ENCODE data around the gene POLR3A.

Gene POLR3A

DNA sequence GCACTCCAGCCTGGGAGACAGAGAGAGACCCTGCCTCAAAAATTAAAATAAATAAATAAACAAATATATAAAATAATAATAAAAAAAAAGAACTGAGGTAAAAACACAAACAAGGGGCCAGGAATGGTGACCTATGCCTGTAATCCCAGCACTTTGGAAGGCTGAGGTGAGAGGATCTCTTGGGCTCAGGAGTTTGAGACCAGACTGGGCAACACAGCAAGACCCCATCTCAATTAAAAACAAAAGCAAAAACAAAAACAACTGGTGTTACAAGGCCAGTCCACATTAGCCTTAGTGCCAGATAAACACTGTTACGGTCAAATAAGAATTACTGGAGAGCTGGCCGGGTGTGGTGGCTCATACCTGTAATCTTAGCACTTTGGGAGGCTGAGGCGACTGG is 5.6 kb downstream of the POLR3A start:
- H3K4me1 ChIP-seq (ENCODE audit: control extremely low read depth in 1 of 4, control insufficient read depth in 4 of 4, insufficient read depth in 4 of 4, low read length in 3 of 4) = peaks cover 0 to 8% (median under 1%) of the 10 kb centered on the region in 4 experiments
- no peak for DNase-seq
- H3K4me3 ChIP-seq (ENCODE audit: control insufficient read depth in 1 of 7, extremely low read depth in 1 of 7, insufficient read depth in 4 of 7, low read depth in 2 of 7, low read length in 6 of 7) = no peak overlapping the region
- H3K36me3 ChIP-seq (ENCODE audit: control insufficient read depth in 4 of 4, insufficient read depth in 4 of 4, low read length in 3 of 4) = peaks cover 21 to 67% (median 52%) of the 10 kb centered on the region in 4 experiments
- POLR2A ChIA-PET = no interaction called here
- H3K9me3 ChIP-seq (ENCODE audit: control extremely low read depth in 1 of 5, control insufficient read depth in 4 of 5, insufficient read depth in 2 of 5, low read depth in 1 of 5, low read length in 4 of 5) = no peaks in the 10 kb centered on the region
- no peaks in the 10 kb centered on the region for H3K27me3 ChIP-seq (replicated peaks in 2 of 5; ENCODE audit: control insufficient read depth in 4 of 5, insufficient read depth in 5 of 5, low read length in 4 of 5)
- no peak overlapping the region for H3K27ac ChIP-seq (ENCODE audit: insufficient read depth in 1 of 2, low read depth in 1 of 2, low read length in 2 of 2, poor library complexity in 1 of 2, severe bottlenecking in 2 of 2)
- WGBS (ENCODE audit: insufficient coverage) = 93% methylated on average over 3 of the region's 3 CpGs
- CTCF ChIA-PET = no interaction called here

DNA sequence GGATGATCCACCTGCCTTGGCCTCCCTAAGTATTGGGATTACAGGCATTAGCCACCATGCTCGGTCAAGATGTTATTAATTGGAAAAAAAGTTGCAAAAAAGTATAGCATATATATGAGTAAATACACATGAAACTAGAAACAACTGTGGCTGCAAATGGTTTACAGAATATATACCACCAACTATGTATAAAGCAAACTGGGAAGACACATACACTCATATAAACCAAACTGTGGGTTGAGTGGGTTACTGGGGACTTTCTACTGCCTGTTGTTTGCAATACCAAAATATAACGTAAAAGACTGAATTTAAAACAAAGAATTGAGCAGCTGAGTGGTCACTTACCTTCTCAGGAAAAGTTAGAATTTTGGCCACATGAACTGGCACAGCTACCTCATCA is 8.1 kb downstream of the POLR3A start:
- peaks cover 24 to 89% (median 63%) of the 10 kb centered on the region in 4 experiments for H3K36me3 ChIP-seq (ENCODE audit: control insufficient read depth in 4 of 4, insufficient read depth in 4 of 4, low read length in 3 of 4)
- no peaks in the 10 kb centered on the region for H3K4me1 ChIP-seq (ENCODE audit: control extremely low read depth in 1 of 4, control insufficient read depth in 4 of 4, insufficient read depth in 4 of 4, low read length in 3 of 4)
- 100% methylated on average over 1 of the region's 2 CpGs for WGBS (ENCODE audit: insufficient coverage)
- no peak for DNase-seq
- H3K27me3 ChIP-seq (replicated peaks in 2 of 5; ENCODE audit: control insufficient read depth in 4 of 5, insufficient read depth in 5 of 5, low read length in 4 of 5) = no peaks in the 10 kb centered on the region
- no peaks in the 10 kb centered on the region for H3K9me3 ChIP-seq (ENCODE audit: control extremely low read depth in 1 of 5, control insufficient read depth in 4 of 5, insufficient read depth in 2 of 5, low read depth in 1 of 5, low read length in 4 of 5)
- H3K4me3 ChIP-seq (ENCODE audit: control insufficient read depth in 1 of 7, extremely low read depth in 1 of 7, insufficient read depth in 4 of 7, low read depth in 2 of 7, low read length in 6 of 7) = no peak overlapping the region
- H3K27ac ChIP-seq (ENCODE audit: insufficient read depth in 1 of 2, low read depth in 1 of 2, low read length in 2 of 2, poor library complexity in 1 of 2, severe bottlenecking in 2 of 2) = no peak overlapping the region
- POLR2A ChIA-PET = no interaction called here
- CTCF ChIA-PET = interaction anchor here (1.4 kb wide), 1 partner anchor 174 kb away, joined by 4 read pairs; no protein-coding TSS in a partner anchor

DNA sequence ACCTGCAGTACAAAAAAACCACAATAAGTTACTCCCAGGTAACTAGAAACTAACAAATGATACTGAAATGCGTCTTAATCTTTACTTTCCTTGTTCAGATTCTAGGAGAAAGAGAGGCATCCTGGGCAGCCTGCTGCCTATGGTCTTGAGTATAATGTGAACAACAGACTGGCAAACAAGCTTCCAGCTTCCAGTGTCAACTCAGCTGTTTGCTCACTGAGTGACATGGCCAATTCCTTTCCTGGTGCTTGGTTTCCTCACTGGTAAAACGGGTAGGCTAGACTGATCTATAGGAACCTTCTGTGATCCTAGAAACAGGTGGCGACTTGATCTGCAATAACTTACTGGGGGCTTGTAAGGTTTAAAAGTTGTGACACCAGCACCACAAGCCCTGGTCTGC is 10.1 kb downstream of the POLR3A start:
- no peaks in the 10 kb centered on the region for H3K27me3 ChIP-seq (replicated peaks in 2 of 5; ENCODE audit: control insufficient read depth in 4 of 5, insufficient read depth in 5 of 5, low read length in 4 of 5)
- no peak overlapping the region for H3K27ac ChIP-seq (ENCODE audit: insufficient read depth in 1 of 2, low read depth in 1 of 2, low read length in 2 of 2, poor library complexity in 1 of 2, severe bottlenecking in 2 of 2)
- WGBS (ENCODE audit: insufficient coverage) = 98% methylated on average over 3 of the region's 3 CpGs
- DNase-seq = no peak
- ChIA-PET POLR2A (no interaction called here), CTCF (no interaction called here)
- no peak overlapping the region for H3K4me3 ChIP-seq (ENCODE audit: control insufficient read depth in 1 of 7, extremely low read depth in 1 of 7, insufficient read depth in 4 of 7, low read depth in 2 of 7, low read length in 6 of 7)
- H3K9me3 ChIP-seq (ENCODE audit: control extremely low read depth in 1 of 5, control insufficient read depth in 4 of 5, insufficient read depth in 2 of 5, low read depth in 1 of 5, low read length in 4 of 5) = no peaks in the 10 kb centered on the region
- H3K36me3 ChIP-seq (ENCODE audit: control insufficient read depth in 4 of 4, insufficient read depth in 4 of 4, low read length in 3 of 4) = peaks cover 18 to 86% (median 58%) of the 10 kb centered on the region in 4 experiments
- H3K4me1 ChIP-seq (ENCODE audit: control extremely low read depth in 1 of 4, control insufficient read depth in 4 of 4, insufficient read depth in 4 of 4, low read length in 3 of 4) = no peaks in the 10 kb centered on the region

GRCh38 chr10:78017856-78018255 is 11.5 kb downstream of the POLR3A start:
- Histone ChIP-seq H3K4me3 (ENCODE audit: control insufficient read depth in 1 of 7, extremely low read depth in 1 of 7, insufficient read depth in 4 of 7, low read depth in 2 of 7, low read length in 6 of 7) (no peak overlapping the region), H3K4me1 (ENCODE audit: control extremely low read depth in 1 of 4, control insufficient read depth in 4 of 4, insufficient read depth in 4 of 4, low read length in 3 of 4) (no peaks in the 10 kb centered on the region), H3K27ac (ENCODE audit: insufficient read depth in 1 of 2, low read depth in 1 of 2, low read length in 2 of 2, poor library complexity in 1 of 2, severe bottlenecking in 2 of 2) (no peak overlapping the region), H3K27me3 (replicated peaks in 2 of 5; ENCODE audit: control insufficient read depth in 4 of 5, insufficient read depth in 5 of 5, low read length in 4 of 5) (no peaks in the 10 kb centered on the region), H3K9me3 (ENCODE audit: control extremely low read depth in 1 of 5, control insufficient read depth in 4 of 5, insufficient read depth in 2 of 5, low read depth in 1 of 5, low read length in 4 of 5) (no peaks in the 10 kb centered on the region), H3K36me3 (ENCODE audit: control insufficient read depth in 4 of 4, insufficient read depth in 4 of 4, low read length in 3 of 4) (peaks cover 24 to 84% (median 61%) of the 10 kb centered on the region in 4 experiments)
- POLR2A ChIA-PET = no interaction called here
- DNase-seq = no peak
- CTCF ChIA-PET = interaction anchor here (1.3 kb wide), 1 partner anchor 13 kb away, joined by 3 read pairs; no protein-coding TSS in a partner anchor
- WGBS (ENCODE audit: insufficient coverage) = 100% methylated on average over 3 of the region's 5 CpGs

- H3K36me3 ChIP-seq (ENCODE audit: control insufficient read depth in 4 of 4, insufficient read depth in 4 of 4, low read length in 3 of 4) = peaks cover 19 to 86% (median 63%) of the 10 kb centered on the region in 4 experiments
- WGBS (ENCODE audit: insufficient coverage) = 100% methylated on average over 1 of the region's 5 CpGs
- POLR2A ChIA-PET = interaction anchor here (0.6 kb wide), 1 partner anchor 17 kb away, joined by 3 read pairs; no protein-coding TSS in a partner anchor
Measured at GRCh38 chr10:78015546-78015945, 13.8 kb downstream of the POLR3A start.

GRCh38 chr10:78013564-78013963 is 15.8 kb downstream of the POLR3A start:
- DNase-seq = no peak
- no peaks in the 10 kb centered on the region for H3K27me3 ChIP-seq (replicated peaks in 2 of 5; ENCODE audit: control insufficient read depth in 4 of 5, insufficient read depth in 5 of 5, low read length in 4 of 5)
- H3K4me3 ChIP-seq (ENCODE audit: control insufficient read depth in 1 of 7, extremely low read depth in 1 of 7, insufficient read depth in 4 of 7, low read depth in 2 of 7, low read length in 6 of 7) = no peak overlapping the region
- WGBS (ENCODE audit: insufficient coverage) = 100% methylated on average over 1 of the region's 1 CpG
- ChIA-PET CTCF (no interaction called here), POLR2A (no interaction called here)
- H3K27ac ChIP-seq (ENCODE audit: insufficient read depth in 1 of 2, low read depth in 1 of 2, low read length in 2 of 2, poor library complexity in 1 of 2, severe bottlenecking in 2 of 2) = no peak overlapping the region
- no peaks in the 10 kb centered on the region for H3K4me1 ChIP-seq (ENCODE audit: control extremely low read depth in 1 of 4, control insufficient read depth in 4 of 4, insufficient read depth in 4 of 4, low read length in 3 of 4)
- H3K9me3 ChIP-seq (ENCODE audit: control extremely low read depth in 1 of 5, control insufficient read depth in 4 of 5, insufficient read depth in 2 of 5, low read depth in 1 of 5, low read length in 4 of 5) = no peaks in the 10 kb centered on the region
- H3K36me3 ChIP-seq (ENCODE audit: control insufficient read depth in 4 of 4, insufficient read depth in 4 of 4, low read length in 3 of 4) = peaks cover 21 to 90% (median 63%) of the 10 kb centered on the region in 4 experiments

More at GRCh38 chr10:78015546-78015945, 13.8 kb downstream of the POLR3A start:
- Histone ChIP-seq H3K4me3 (ENCODE audit: control insufficient read depth in 1 of 7, extremely low read depth in 1 of 7, insufficient read depth in 4 of 7, low read depth in 2 of 7, low read length in 6 of 7) (no peak overlapping the region), H3K27me3 (replicated peaks in 2 of 5; ENCODE audit: control insufficient read depth in 4 of 5, insufficient read depth in 5 of 5, low read length in 4 of 5) (no peaks in the 10 kb centered on the region), H3K27ac (ENCODE audit: insufficient read depth in 1 of 2, low read depth in 1 of 2, low read length in 2 of 2, poor library complexity in 1 of 2, severe bottlenecking in 2 of 2) (no peak overlapping the region), H3K9me3 (ENCODE audit: control extremely low read depth in 1 of 5, control insufficient read depth in 4 of 5, insufficient read depth in 2 of 5, low read depth in 1 of 5, low read length in 4 of 5) (no peaks in the 10 kb centered on the region), H3K4me1 (ENCODE audit: control extremely low read depth in 1 of 4, control insufficient read depth in 4 of 4, insufficient read depth in 4 of 4, low read length in 3 of 4) (no peaks in the 10 kb centered on the region)
- no peak for DNase-seq
- CTCF ChIA-PET = interaction anchor here (1.1 kb wide), 1 partner anchor 10 kb away, joined by 3 read pairs; no protein-coding TSS in a partner anchor

- H3K27ac ChIP-seq (ENCODE audit: insufficient read depth in 1 of 2, low read depth in 1 of 2, low read length in 2 of 2, poor library complexity in 1 of 2, severe bottlenecking in 2 of 2) = no peak overlapping the region
- no peak for DNase-seq
- H3K27me3 ChIP-seq (replicated peaks in 2 of 5; ENCODE audit: control insufficient read depth in 4 of 5, insufficient read depth in 5 of 5, low read length in 4 of 5) = no peaks in the 10 kb centered on the region
- no peaks in the 10 kb centered on the region for H3K9me3 ChIP-seq (ENCODE audit: control extremely low read depth in 1 of 5, control insufficient read depth in 4 of 5, insufficient read depth in 2 of 5, low read depth in 1 of 5, low read length in 4 of 5)
- peaks cover 24 to 89% (median 65%) of the 10 kb centered on the region in 4 experiments for H3K36me3 ChIP-seq (ENCODE audit: control insufficient read depth in 4 of 4, insufficient read depth in 4 of 4, low read length in 3 of 4)
- H3K4me3 ChIP-seq (ENCODE audit: control insufficient read depth in 1 of 7, extremely low read depth in 1 of 7, insufficient read depth in 4 of 7, low read depth in 2 of 7, low read length in 6 of 7) = no peak overlapping the region
- CTCF ChIA-PET = no interaction called here
- H3K4me1 ChIP-seq (ENCODE audit: control extremely low read depth in 1 of 4, control insufficient read depth in 4 of 4, insufficient read depth in 4 of 4, low read length in 3 of 4) = no peaks in the 10 kb centered on the region
- POLR2A ChIA-PET = no interaction called here
- 100% methylated on average over 1 of the region's 4 CpGs for WGBS (ENCODE audit: insufficient coverage)
Measured at GRCh38 chr10:78011065-78011464, 18.2 kb downstream of the POLR3A start.
